ENCODE results near the gene EIF4G3. TPM values are rescaled to one million over a fixed set of nuclear protein-coding genes. Genes with fewer than 3 reads are reported as not detected.

EIF4G3 gene
- total and polyA plus RNA-seq, 2 of the 8 experiments (the other 6 are each of a cell fraction or from before 2014, with no cell fraction given) = 47.5 to 66.6 TPM

DNA sequence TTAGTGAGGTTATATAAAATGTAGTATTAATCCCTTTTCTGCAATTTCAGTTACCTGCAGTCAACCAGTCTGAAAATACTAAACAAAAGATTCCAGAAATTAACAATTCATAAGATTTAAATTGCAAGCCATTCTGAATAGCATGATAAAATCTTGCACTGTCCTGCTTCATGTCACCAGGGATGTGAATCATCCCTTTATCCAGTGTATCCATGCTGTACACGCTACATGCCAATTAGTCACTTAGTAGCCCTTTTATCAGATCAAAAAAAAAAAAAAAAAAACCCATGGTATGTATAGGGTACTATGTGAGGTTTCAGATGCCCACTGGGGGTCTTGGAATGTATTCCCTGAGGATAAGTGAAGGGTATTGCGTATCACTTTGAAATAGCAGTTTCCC lies 198.3 kb downstream of the EIF4G3 start:
- H3K79me1 ChIP-seq (ENCODE audit: low read depth, low read length) = no peaks in the 10 kb centered on the region
- 90% methylated on average over 2 of the region's 2 CpGs; no CpG with 5 or more reads in 1 of the 2 experiments for WGBS, 2 experiments (ENCODE audit: extremely low coverage in 1 of 2, insufficient coverage in 1 of 2, insufficient read length in 1 of 2, insufficient replicate concordance in 2 of 2, low coverage in 1 of 2, low lambda C conversion rate in 2 of 2, missing lambda C conversion rate in 1 of 2)
- H3K4me3 ChIP-seq (ENCODE audit: extremely low read depth in 1 of 4, insufficient read depth in 2 of 4, low read depth in 3 of 4, low read length in 4 of 4) = no peak overlapping the region
- H3K9me3 ChIP-seq (ENCODE audit: insufficient read depth in 2 of 2, low read depth in 1 of 2, low read length in 1 of 2) = no peaks in the 10 kb centered on the region
- H2AK5ac ChIP-seq (ENCODE audit: low read depth, low read length) = no peak overlapping the region
- no peak overlapping the region for H3K56ac ChIP-seq (replicated peaks; ENCODE audit: insufficient read length, low read depth, low read length)
- ChIA-PET POLR2A (ENCODE audit: partially characterized antibody) (no interaction called here), CTCF (ENCODE audit: partially characterized antibody) (no interaction called here)
- H3K4ac ChIP-seq (replicated peaks; ENCODE audit: insufficient read length, low read depth, low read length) = no peak overlapping the region
- H4K5ac ChIP-seq (ENCODE audit: insufficient read length, low read depth, low read length) = no peak overlapping the region
- no peak for DNase-seq (ENCODE audit: low read depth in 1 of 2, low spot score in 2 of 2)
- H3K14ac ChIP-seq (ENCODE audit: insufficient read length) = no peak overlapping the region
- H2AFZ ChIP-seq (ENCODE audit: low read length) = no peak overlapping the region
- TF ChIP-seq BRCA1 (IDR thresholded peaks at IDR 0.05; ENCODE audit: low read depth, low read length) = no peak
- TF ChIP-seq, protein P1, sequence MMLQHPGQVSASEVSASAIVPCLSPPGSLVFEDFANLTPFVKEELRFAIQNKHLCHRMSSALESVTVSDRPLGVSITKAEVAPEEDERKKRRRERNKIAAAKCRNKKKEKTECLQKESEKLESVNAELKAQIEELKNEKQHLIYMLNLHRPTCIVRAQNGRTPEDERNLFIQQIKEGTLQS (IDR thresholded peaks at IDR 0.05; ENCODE audit: insufficient read depth, low read depth, low read length) = no peak
- no peak for TF ChIP-seq YY1 (IDR thresholded peaks at IDR 0.05; ENCODE audit: low read depth, low read length)
- no peak overlapping the region for H4K91ac ChIP-seq (replicated peaks; ENCODE audit: insufficient read length, low read length)
- no peaks in the 10 kb centered on the region for H3K79me2 ChIP-seq (ENCODE audit: control insufficient read depth in 1 of 2, insufficient read depth in 2 of 2, low read length in 2 of 2)
- no peak overlapping the region for H2BK20ac ChIP-seq (ENCODE audit: low read length)
- H3K27me3 ChIP-seq (replicated peaks in 1 of 4; ENCODE audit: control insufficient read depth in 3 of 4, extremely low read depth in 1 of 4, insufficient read depth in 3 of 4, low read length in 3 of 4) = peaks cover 0 to 1% (median 0%) of the 10 kb centered on the region in 4 experiments; a peak in 1 of 7 replicates
- H3K27ac ChIP-seq (ENCODE audit: low read depth, low read length) = no peak overlapping the region
- H3K9ac ChIP-seq (replicated peaks in 1 of 4; ENCODE audit: extremely low read depth in 1 of 4, low read depth in 3 of 4, low read length in 3 of 4) = no peak overlapping the region
- H3K4me2 ChIP-seq (ENCODE audit: insufficient read depth in 1 of 2, low read depth in 2 of 2, low read length in 2 of 2) = no peak overlapping the region
- H3K23ac ChIP-seq (ENCODE audit: insufficient read length) = no peak overlapping the region
- peaks cover 0 to 2% (median 0%) of the 10 kb centered on the region in 4 experiments; a peak in 2 of 8 replicates for H3K36me3 ChIP-seq (ENCODE audit: control insufficient read depth in 2 of 4, insufficient read depth in 4 of 4, low read length in 3 of 4)
- peaks cover 0 to under 1% of the 10 kb centered on the region in 2 experiments for H4K20me1 ChIP-seq (replicated peaks in 1 of 2; ENCODE audit: control insufficient read depth in 1 of 2, insufficient read depth in 2 of 2, low read length in 2 of 2)
- H3K18ac ChIP-seq (ENCODE audit: extremely low read depth, low read length) = no peak overlapping the region
- H3K23me2 ChIP-seq (ENCODE audit: low read depth, low read length) = no peaks in the 10 kb centered on the region
- H4K8ac ChIP-seq (ENCODE audit: extremely low read depth, insufficient read depth, low read length) = no peak overlapping the region
- H2BK5ac ChIP-seq (ENCODE audit: low read depth, low read length) = no peak overlapping the region
- no peak overlapping the region for H2BK12ac ChIP-seq (ENCODE audit: low read depth, low read length)
- FAIRE-seq = no peak
- H3K4me1 ChIP-seq (replicated peaks in 1 of 4; ENCODE audit: control insufficient read depth in 3 of 4, insufficient read depth in 4 of 4, low read length in 3 of 4) = no peaks in the 10 kb centered on the region
- no peak overlapping the region for H2BK15ac ChIP-seq (ENCODE audit: low read length)
- H2BK120ac ChIP-seq (replicated peaks; ENCODE audit: low read depth, low read length) = no peak overlapping the region
